HepG2 (cell line): Measurements from ENCODE around the gene DIO1. TPM values are rescaled to one million over a fixed set of nuclear protein-coding genes. Genes with fewer than 3 reads are reported as not detected.

Experiments used
- ATAC-seq: fragments of 200-7000 bp; cut with Tn5 transposase; 3 replicates; pipeline ENCODE4 v1.9.1; 2020; ENCODE audit warnings: mild to moderate bottlenecking, moderate library complexity
- BruUV-seq: library from RNA; stranded (reverse); fragments of 400-500 nt; replicated peaks from 2 replicates; lab custom pipeline; 2021; lab: Mats Ljungman, UMichigan
- CTCF ChIA-PET: fragments of 300-600 bp; formaldehyde crosslinking; extraction: SDS; loops from one replicate; lab custom pipeline; 2021; ENCODE audit warnings: low total read pairs, inconsistent platforms, low intra/inter-chr PET ratio; lab: Yijun Ruan, JAX
- POLR2A ChIA-PET: fragments of 350-600 bp; sonication (Branson Sonifier 250); formaldehyde crosslinking; loops from one replicate; lab custom pipeline; 2020; ENCODE audit warnings: antibody characterized with exemption, inconsistent platforms; lab: Yijun Ruan, JAX
- DNase-seq: peaks from one replicate; pipeline ENCODE4 v3.0.0-alpha.2; 2015; ENCODE audit warnings: low spot score
- FAIRE-seq: peaks from 3 replicates; lab custom pipeline; 2011; peaks lifted over from hg19 to GRCh38; lab: Jason Lieb, UNC
- H2AFZ ChIP-seq: one replicate; pipeline ENCODE4 v1.6.1; 2011; ENCODE audit warnings: low read length, inconsistent platforms
- H3K27ac ChIP-seq: fragments of 300-600 bp; 3 replicates; pipeline ENCODE4 v1.8.0; 2011; ENCODE audit warnings: mixed run types, mild to moderate bottlenecking, mixed read lengths, low read length, inconsistent platforms; ENCODE audit not compliant: insufficient read depth; ENCODE audit errors: extremely low read length
- H3K27me3 ChIP-seq, 2 experiments: fragments of 200-600 bp in 1 of 2; 2 replicates in 1 of 2; 3 replicates in 1 of 2; pipeline versions ENCODE4 v1.6.0 to v1.8.0; 2011; ENCODE audit warnings: low read length in 2 of 2, mild to moderate bottlenecking in 2 of 2, moderate library complexity in 2 of 2, inconsistent platforms in 1 of 2; ENCODE audit not compliant: insufficient read depth in 2 of 2, control insufficient read depth in 1 of 2
- H3K36me3 ChIP-seq, 2 experiments: fragments of 200-600 bp in 1 of 2; replicated peaks in 1 of 2; 2 replicates in 1 of 2; 3 replicates in 1 of 2; pipeline versions ENCODE4 v1.5.1 to v1.8.0; 2011; ENCODE audit warnings: low read length in 2 of 2, inconsistent platforms in 1 of 2; ENCODE audit not compliant: insufficient read depth in 2 of 2, control insufficient read depth in 1 of 2
- H3K4me1 ChIP-seq: 2 replicates; pipeline ENCODE4 v1.5.1; 2012; ENCODE audit warnings: low read length, inconsistent platforms; ENCODE audit not compliant: insufficient read depth
- H3K4me2 ChIP-seq: 2 replicates; pipeline ENCODE4 v1.6.0; 2011; ENCODE audit warnings: low read depth, low read length, inconsistent platforms
- H3K4me3 ChIP-seq, 3 experiments: fragments of 200-600 bp in 1 of 3; sonication (generic), shearing (Covaris generic) in 1 of 3; replicated peaks in 1 of 3; 2 replicates each; pipeline ENCODE4 v1.5.1; 2011 to 2016; ENCODE audit warnings: low read length in 3 of 3, inconsistent platforms in 2 of 3, low read depth in 2 of 3, mild to moderate bottlenecking in 2 of 3, control low read depth in 1 of 3, mixed read lengths in 1 of 3; ENCODE audit not compliant: insufficient read depth in 1 of 3
- H3K79me2 ChIP-seq: one replicate; pipeline ENCODE4 v1.6.1; 2011; ENCODE audit warnings: low read length, inconsistent platforms; ENCODE audit not compliant: insufficient read depth
- H3K9ac ChIP-seq: 2 replicates; pipeline ENCODE4 v1.6.0; 2011; ENCODE audit warnings: mild to moderate bottlenecking, low read depth, low read length, inconsistent platforms; ENCODE audit not compliant: insufficient read depth
- H3K9me3 ChIP-seq: 2 replicates; pipeline ENCODE4 v1.5.1; 2012; ENCODE audit warnings: mild to moderate bottlenecking, low read length
- H4K20me1 ChIP-seq: 2 replicates; pipeline ENCODE4 v1.6.0; 2011; ENCODE audit warnings: inconsistent platforms, mild to moderate bottlenecking, low read length, moderate library complexity; ENCODE audit not compliant: insufficient read depth
- EHMT2 ChIP-seq: fragments of 200-600 bp; sonication (generic); IDR thresholded peaks from 2 replicates; pipeline ENCODE4 v1.7.0; 2017; ENCODE audit warnings: antibody characterized with exemption, low read depth, low read length, borderline replicate concordance
- ZBTB38 ChIP-seq: sonication (generic); formaldehyde crosslinking; IDR thresholded peaks from 2 replicates; pipeline ENCODE4 v1.5.1; 2020; ENCODE audit warnings: mild to moderate bottlenecking, missing genetic modification reagents
- ZNF232 ChIP-seq: sonication (generic); formaldehyde crosslinking; IDR thresholded peaks from 2 replicates; pipeline ENCODE4 v1.4.0; 2020; ENCODE audit warnings: missing genetic modification reagents, borderline replicate concordance
- ZNF589 ChIP-seq: sonication (generic); formaldehyde crosslinking; conservative IDR thresholded peaks from 2 replicates; pipeline ENCODE4 v1.8.0; 2022; ENCODE audit warnings: mild to moderate bottlenecking, moderate library complexity, missing genetic modification reagents
- ZSCAN9 ChIP-seq: IDR thresholded peaks from 2 replicates; pipeline ENCODE4 v1.6.1; 2016; ENCODE audit warnings: borderline replicate concordance
- WGBS: methylation state at CpG from one replicate; pipeline ENCODE4 v1.1.6; 2017; ENCODE audit warnings: low lambda C conversion rate; 5-methylcytosine and 5-hydroxymethylcytosine counted together
- in situ Hi-C: cut with HindIII; loops from 2 replicates; pipeline ENCODE4 v1.10.0; 2017; ENCODE audit warnings: low pct_unique_long_range_greater_than_20kb; ENCODE audit not compliant: extremely low pct_ligation_motif_present
- intact Hi-C: fragments of 100-400 bp; cut with micrococcal nuclease; formaldehyde crosslinking; loops from one replicate; pipeline ENCODE4 v1.10.0; 2022; ENCODE audit not compliant: unreplicated experiment
- polyA plus RNA-seq, 8 experiments: library from polyadenylated mRNA; depleted of rRNA in 3 of 8; stranded (reverse) in 7 of 8; unstranded in 1 of 8; fragments of >200 nt; fragmentation: Illumina TruSeq in 4 of 8; extraction: Trizol in 4 of 8; gene quantifications; 2 replicates each; pipeline versions ENCODE4 v1.2.1 to v1.2.3, GENCODE V29; 2011 to 2016; ENCODE audit warnings: low read depth in 4 of 8, missing spikeins in 1 of 8, mixed read lengths in 1 of 8; ENCODE audit not compliant: insufficient read depth in 1 of 8
- total RNA-seq, 5 experiments: library from RNA; depleted of rRNA; stranded (reverse); fragments of >200 nt; fragmentation: Illumina TruSeq; extraction: Trizol; gene quantifications; 2 replicates each; pipeline ENCODE4 v1.2.3, GENCODE V29; 2016; ENCODE audit warnings: low read depth in 1 of 5
- TF ChIP-seq, protein P1 (sequence below): sonication (generic); formaldehyde crosslinking; IDR thresholded peaks from 2 replicates; pipeline ENCODE4 v1.8.1; 2023; ENCODE audit warnings: mild to moderate bottlenecking, missing genetic modification reagents
- TF ChIP-seq, protein P2 (sequence below): sonication (generic); formaldehyde crosslinking; IDR thresholded peaks from 2 replicates; pipeline ENCODE4 v1.4.0; 2020; ENCODE audit warnings: missing genetic modification reagents, borderline replicate concordance

The DIO1 gene
- total and polyA plus RNA-seq, 2 of the 13 experiments (the other 11 are each of a cell fraction or from before 2014, with no cell fraction given): 13.5 to 45.6 TPM

DNA sequence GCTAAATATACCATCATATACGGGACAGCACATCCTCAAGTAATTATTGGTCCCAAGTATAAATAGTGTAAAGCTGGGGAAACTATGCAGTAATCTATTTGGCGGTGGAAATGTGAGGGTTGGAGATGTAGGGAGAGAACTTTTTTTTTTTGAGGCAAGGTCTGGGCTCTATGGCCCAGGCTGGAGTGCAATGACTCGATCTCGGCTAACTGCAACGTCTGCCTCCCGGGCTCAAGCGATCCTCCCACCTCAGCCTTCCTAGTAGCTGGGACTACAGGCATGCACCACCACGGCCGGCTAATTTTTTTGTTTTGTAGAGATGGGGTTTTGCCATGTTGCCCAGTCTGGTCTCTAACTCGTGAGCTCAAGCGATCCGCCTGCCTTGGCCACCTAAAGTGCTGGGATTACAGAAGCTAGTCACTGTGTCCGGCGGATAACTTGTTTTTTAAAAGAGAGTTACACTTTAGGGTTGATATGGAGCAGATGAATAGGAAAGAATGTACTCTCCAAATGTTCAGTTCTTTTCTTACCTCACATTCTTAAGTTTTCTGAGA lies 49.6 kb downstream of the DIO1 start:
- WGBS: 98% methylated on average over 14 of the region's 14 CpGs
- no peak for TF ChIP-seq EHMT2
- TF ChIP-seq ZSCAN9: no peak
- peak; percentile 62; the same call in 1 of the 2 replicates for TF ChIP-seq ZBTB38
- TF ChIP-seq, all 625 proteins: peak for 1
- POLR2A ChIA-PET: no interaction called here
- H3K27me3 ChIP-seq: no peaks in the 10 kb centered on the region; a peak in 1 of 5 replicates
- H3K9me3 ChIP-seq: no peaks in the 10 kb centered on the region
- no peaks in the 10 kb centered on the region for H3K36me3 ChIP-seq
- H3K79me2 ChIP-seq: peaks cover 38% of the 10 kb centered on the region
- H3K4me1 ChIP-seq: peaks cover 50% of the 10 kb centered on the region
- intact Hi-C loops (no loop called here), in situ Hi-C loops (loop anchor here (5.0 kb wide), 1 partner anchor 51 kb away; the partner anchor contains the start of gene DIO1)
- no TSS peak for BruUV-seq
- peak overlapping the region; percentile 27; the same call in 1 of the 2 replicates for H3K4me2 ChIP-seq
- H2AFZ ChIP-seq: no peak overlapping the region
- no peak overlapping the region for H3K27ac ChIP-seq
- no peak overlapping the region for H3K9ac ChIP-seq
- FAIRE-seq (no peak), ATAC-seq (no peak), DNase-seq (no peak)
- CTCF ChIA-PET: no interaction called here
- H3K4me3 ChIP-seq: no peak overlapping the region
- H4K20me1 ChIP-seq: 0 out of 2 replicates have a peak, but pooled peaks cover 4% of the 10 kb centered on the region

DNA sequence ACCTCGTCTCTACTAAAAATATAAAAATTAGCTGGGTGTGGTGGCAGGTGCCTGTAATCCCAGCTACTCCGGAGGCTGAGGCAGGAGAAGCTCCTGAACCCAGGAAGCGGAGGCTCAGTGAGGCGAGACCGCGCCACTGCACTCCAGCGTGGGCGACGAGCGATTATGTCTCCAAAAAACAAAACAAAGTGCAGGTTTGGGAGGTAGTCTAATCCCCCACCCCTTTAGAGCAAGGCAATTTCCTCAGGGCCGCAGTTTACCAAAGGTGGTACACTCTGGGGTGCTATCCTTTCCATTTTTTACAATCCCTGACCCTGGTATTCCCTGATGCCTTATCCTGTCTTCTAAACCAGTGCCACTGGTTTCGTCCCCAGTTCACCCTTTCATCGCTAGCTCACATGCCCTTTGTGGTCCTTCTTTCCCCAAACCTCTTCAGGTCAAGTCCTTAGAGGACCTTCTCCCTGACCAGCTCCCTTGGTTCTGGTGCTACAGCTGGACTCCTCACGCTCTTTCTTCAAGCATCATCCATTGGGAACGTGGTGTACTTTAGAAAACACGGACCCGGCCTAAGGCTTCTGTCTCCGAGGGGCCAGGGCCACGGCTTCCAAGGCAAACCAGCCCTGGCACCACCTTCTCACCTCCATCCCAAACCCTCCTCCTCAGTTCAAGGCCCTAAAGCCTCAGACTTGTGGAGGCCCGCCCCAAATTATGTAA lies 50.6 kb downstream of the DIO1 start:
- intact Hi-C loops (loop anchor here (5.0 kb wide), 1 partner anchor 52 kb away; the partner anchor contains the start of gene DIO1), in situ Hi-C loops (loop anchor here (5.0 kb wide), 1 partner anchor 52 kb away; the partner anchor contains the start of gene DIO1)
- H3K4me2 ChIP-seq: peak overlapping the region; percentile 83
- H3K27me3 ChIP-seq: no peaks in the 10 kb centered on the region; a peak in 1 of 5 replicates
- DNase-seq (no peak), FAIRE-seq (no peak), ATAC-seq (peak; percentile 2; the same call in 1 of the 3 replicates)
- no peaks in the 10 kb centered on the region for H3K9me3 ChIP-seq
- no peak overlapping the region for H2AFZ ChIP-seq
- H3K36me3 ChIP-seq: peaks cover 0 to 5% of the 10 kb centered on the region in 2 experiments; a peak in 2 of 5 replicates
- H3K27ac ChIP-seq: peak overlapping the region; percentile 68
- BruUV-seq: TSS peak; percentile 68
- 61% methylated on average over 19 of the region's 20 CpGs for WGBS
- 0 out of 2 replicates have a peak, but pooled peaks cover 4% of the 10 kb centered on the region for H4K20me1 ChIP-seq
- H3K4me3 ChIP-seq: peak overlapping the region; percentile 84 to 99 (median 98)
- ChIA-PET CTCF (interaction anchor here (0.5 kb wide), 1 partner anchor 66 kb away, joined by 3 read pairs; no protein-coding TSS in a partner anchor), POLR2A (interaction anchor here (1.0 to 2.6 kb wide), 12 partner anchors 10 to 59 kb away, joined by 4 to 46 read pairs (median 8); partner anchors contain the start of genes DIO1 and YIPF1)
- peak overlapping the region; percentile 78 for H3K9ac ChIP-seq
- H3K79me2 ChIP-seq: peaks cover 48% of the 10 kb centered on the region
- H3K4me1 ChIP-seq: peaks cover 59% of the 10 kb centered on the region
- no peak for TF ChIP-seq ZNF589 (CRISPR knock-in tag)
- TF ChIP-seq, protein P1, sequence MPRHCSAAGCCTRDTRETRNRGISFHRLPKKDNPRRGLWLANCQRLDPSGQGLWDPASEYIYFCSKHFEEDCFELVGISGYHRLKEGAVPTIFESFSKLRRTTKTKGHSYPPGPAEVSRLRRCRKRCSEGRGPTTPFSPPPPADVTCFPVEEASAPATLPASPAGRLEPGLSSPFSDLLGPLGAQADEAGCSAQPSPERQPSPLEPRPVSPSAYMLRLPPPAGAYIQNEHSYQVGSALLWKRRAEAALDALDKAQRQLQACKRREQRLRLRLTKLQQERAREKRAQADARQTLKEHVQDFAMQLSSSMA: 0 out of 2 replicates have a peak, but pooled peaks have one; percentile 13
- TF ChIP-seq, protein P2, sequence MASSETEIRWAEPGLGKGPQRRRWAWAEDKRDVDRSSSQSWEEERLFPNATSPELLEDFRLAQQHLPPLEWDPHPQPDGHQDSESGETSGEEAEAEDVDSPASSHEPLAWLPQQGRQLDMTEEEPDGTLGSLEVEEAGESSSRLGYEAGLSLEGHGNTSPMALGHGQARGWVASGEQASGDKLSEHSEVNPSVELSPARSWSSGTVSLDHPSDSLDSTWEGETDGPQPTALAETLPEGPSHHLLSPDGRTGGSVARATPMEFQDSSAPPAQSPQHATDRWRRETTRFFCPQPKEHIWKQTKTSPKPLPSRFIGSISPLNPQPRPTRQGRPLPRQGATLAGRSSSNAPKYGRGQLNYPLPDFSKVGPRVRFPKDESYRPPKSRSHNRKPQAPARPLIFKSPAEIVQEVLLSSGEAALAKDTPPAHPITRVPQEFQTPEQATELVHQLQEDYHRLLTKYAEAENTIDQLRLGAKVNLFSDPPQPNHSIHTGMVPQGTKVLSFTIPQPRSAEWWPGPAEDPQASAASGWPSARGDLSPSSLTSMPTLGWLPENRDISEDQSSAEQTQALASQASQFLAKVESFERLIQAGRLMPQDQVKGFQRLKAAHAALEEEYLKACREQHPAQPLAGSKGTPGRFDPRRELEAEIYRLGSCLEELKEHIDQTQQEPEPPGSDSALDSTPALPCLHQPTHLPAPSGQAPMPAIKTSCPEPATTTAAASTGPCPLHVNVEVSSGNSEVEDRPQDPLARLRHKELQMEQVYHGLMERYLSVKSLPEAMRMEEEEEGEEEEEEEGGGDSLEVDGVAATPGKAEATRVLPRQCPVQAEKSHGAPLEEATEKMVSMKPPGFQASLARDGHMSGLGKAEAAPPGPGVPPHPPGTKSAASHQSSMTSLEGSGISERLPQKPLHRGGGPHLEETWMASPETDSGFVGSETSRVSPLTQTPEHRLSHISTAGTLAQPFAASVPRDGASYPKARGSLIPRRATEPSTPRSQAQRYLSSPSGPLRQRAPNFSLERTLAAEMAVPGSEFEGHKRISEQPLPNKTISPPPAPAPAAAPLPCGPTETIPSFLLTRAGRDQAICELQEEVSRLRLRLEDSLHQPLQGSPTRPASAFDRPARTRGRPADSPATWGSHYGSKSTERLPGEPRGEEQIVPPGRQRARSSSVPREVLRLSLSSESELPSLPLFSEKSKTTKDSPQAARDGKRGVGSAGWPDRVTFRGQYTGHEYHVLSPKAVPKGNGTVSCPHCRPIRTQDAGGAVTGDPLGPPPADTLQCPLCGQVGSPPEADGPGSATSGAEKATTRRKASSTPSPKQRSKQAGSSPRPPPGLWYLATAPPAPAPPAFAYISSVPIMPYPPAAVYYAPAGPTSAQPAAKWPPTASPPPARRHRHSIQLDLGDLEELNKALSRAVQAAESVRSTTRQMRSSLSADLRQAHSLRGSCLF (CRISPR knock-in tag): no peak
- 0 out of 2 replicates have a peak, but pooled peaks have one; percentile 7 for TF ChIP-seq ZNF232 (CRISPR knock-in tag)
- TF ChIP-seq ZBTB38: 0 out of 2 replicates have a peak, but pooled peaks have one; percentile 24
